Measurements from ENCODE around the gene SMIM43. TPM values are rescaled to one million over a fixed set of nuclear protein-coding genes. Genes with fewer than 3 reads are reported as not detected.

Gene SMIM43
- total and polyA plus RNA-seq, 2 of the 8 experiments (the other 6 are each of a cell fraction or from before 2014, with no cell fraction given), result 0.50 to 0.94 TPM

DNA sequence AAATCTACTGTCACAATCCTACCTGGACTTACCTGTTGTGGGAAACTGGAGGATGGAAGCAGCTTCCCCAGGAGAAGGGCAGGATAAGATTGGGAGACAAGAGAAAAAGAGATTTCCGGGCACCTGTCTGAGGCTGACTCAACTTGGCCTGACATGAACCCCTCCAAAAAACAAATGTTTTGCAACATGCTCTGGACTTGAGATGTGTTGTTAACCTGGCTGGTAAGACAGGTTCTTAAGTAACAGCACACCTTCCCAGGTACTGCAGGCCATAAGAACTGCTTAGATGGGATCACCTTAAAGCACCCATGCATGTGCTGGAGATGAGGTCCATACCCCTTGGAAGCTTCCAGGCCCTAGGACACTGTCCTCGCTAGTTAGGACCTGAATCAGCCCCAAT lies 4.4 kb upstream of the SMIM43 start:
- no peak overlapping the region for H4K5ac ChIP-seq (ENCODE audit: insufficient read length, low read depth, low read length)
- H2BK120ac ChIP-seq (replicated peaks; ENCODE audit: low read depth, low read length), result no peak overlapping the region
- no peak overlapping the region for H3K4me3 ChIP-seq (ENCODE audit: extremely low read depth in 1 of 4, insufficient read depth in 2 of 4, low read depth in 3 of 4, low read length in 4 of 4)
- H2BK5ac ChIP-seq (ENCODE audit: low read depth, low read length), result no peak overlapping the region
- peaks cover 9% of the 10 kb centered on the region for H3K23me2 ChIP-seq (ENCODE audit: low read depth, low read length)
- TF ChIP-seq CBX5 (IDR thresholded peaks at IDR 0.05; ENCODE audit: low read depth, low read length), result no peak
- H2BK20ac ChIP-seq (ENCODE audit: low read length), result no peak overlapping the region
- DNase-seq (ENCODE audit: low read depth in 1 of 2, low spot score in 2 of 2) (no peak), FAIRE-seq (no peak)
- POLR2A ChIA-PET (ENCODE audit: partially characterized antibody), result interaction anchor here (0.9 to 1.0 kb wide), 2 partner anchors 32 to 45 kb away, joined by 3 read pairs; partner anchors contain the start of gene EXOSC9
- no peak overlapping the region for H3K4ac ChIP-seq (replicated peaks; ENCODE audit: insufficient read length, low read depth, low read length)
- no peak overlapping the region for H4K8ac ChIP-seq (ENCODE audit: extremely low read depth, insufficient read depth, low read length)
- H3K27me3 ChIP-seq (replicated peaks in 1 of 4; ENCODE audit: control insufficient read depth in 3 of 4, extremely low read depth in 1 of 4, insufficient read depth in 3 of 4, low read length in 3 of 4), result peaks cover 9 to 30% (median 24%) of the 10 kb centered on the region in 4 experiments
- WGBS, 2 experiments (ENCODE audit: extremely low coverage in 1 of 2, insufficient coverage in 1 of 2, insufficient read length in 1 of 2, insufficient replicate concordance in 2 of 2, low coverage in 1 of 2, low lambda C conversion rate in 2 of 2, missing lambda C conversion rate in 1 of 2), result 89% methylated on average over 2 of the region's 2 CpGs; no CpG with 5 or more reads in 1 of the 2 experiments
- H3K9ac ChIP-seq (replicated peaks in 1 of 4; ENCODE audit: extremely low read depth in 1 of 4, low read depth in 3 of 4, low read length in 3 of 4), result no peak overlapping the region
- no peak overlapping the region for H3K27ac ChIP-seq (ENCODE audit: low read depth, low read length)
- no peak overlapping the region for H2BK15ac ChIP-seq (ENCODE audit: low read length)
- H3K23ac ChIP-seq (ENCODE audit: insufficient read length), result no peak overlapping the region
- no peaks in the 10 kb centered on the region for H4K20me1 ChIP-seq (replicated peaks in 1 of 2; ENCODE audit: control insufficient read depth in 1 of 2, insufficient read depth in 2 of 2, low read length in 2 of 2)
- no peaks in the 10 kb centered on the region for H3K79me2 ChIP-seq (ENCODE audit: control insufficient read depth in 1 of 2, insufficient read depth in 2 of 2, low read length in 2 of 2)
- no peaks in the 10 kb centered on the region for H3K36me3 ChIP-seq (ENCODE audit: control insufficient read depth in 2 of 4, insufficient read depth in 4 of 4, low read length in 3 of 4)
- H2AK5ac ChIP-seq (ENCODE audit: low read depth, low read length), result no peak overlapping the region
- no peak overlapping the region for H2AFZ ChIP-seq (ENCODE audit: low read length)
- no peak overlapping the region for H3K14ac ChIP-seq (ENCODE audit: insufficient read length)
- no peaks in the 10 kb centered on the region for H3K9me3 ChIP-seq (ENCODE audit: insufficient read depth in 2 of 2, low read depth in 1 of 2, low read length in 1 of 2)
- peaks cover 0 to 9% (median 7%) of the 10 kb centered on the region in 4 experiments; a peak in 3 of 7 replicates for H3K4me1 ChIP-seq (replicated peaks in 1 of 4; ENCODE audit: control insufficient read depth in 3 of 4, insufficient read depth in 4 of 4, low read length in 3 of 4)
- H4K91ac ChIP-seq (replicated peaks; ENCODE audit: insufficient read length, low read length), result no peak overlapping the region
- H3K56ac ChIP-seq (replicated peaks; ENCODE audit: insufficient read length, low read depth, low read length), result no peak overlapping the region
- no peak overlapping the region for H3K18ac ChIP-seq (ENCODE audit: extremely low read depth, low read length)
- CTCF ChIA-PET (ENCODE audit: partially characterized antibody), result interaction anchor here (0.6 kb wide), 1 partner anchor 211 kb away, joined by 3 read pairs; no protein-coding TSS in a partner anchor
- no peak overlapping the region for H3K4me2 ChIP-seq (ENCODE audit: insufficient read depth in 1 of 2, low read depth in 2 of 2, low read length in 2 of 2)
- H3K79me1 ChIP-seq (ENCODE audit: low read depth, low read length), result no peaks in the 10 kb centered on the region
- no peak overlapping the region for H2BK12ac ChIP-seq (ENCODE audit: low read depth, low read length)

All from H1 (cell line).